Stimulated activated CD8-positive, alpha-beta memory T cell treated with anti-CD3 and anti-CD28 coated beads, Interleukin-7, amount 100 ng/mL, for 24 hours (primary cell): ENCODE data around the gene VPS35.

Experiments
- DNase-seq: peaks from one replicate; pipeline ENCODE4 v3.0.0-alpha.2; 2020; ENCODE audit warnings: low read depth

Gene VPS35

GRCh38 chr16:46688654-46689364 is at the start of gene VPS35:
VPS35 (minus strand) TSS chr16:46689178; CDS start chr16:46689133, 45 bp downstream.
- peak; percentile 100 for DNase-seq

DNA sequence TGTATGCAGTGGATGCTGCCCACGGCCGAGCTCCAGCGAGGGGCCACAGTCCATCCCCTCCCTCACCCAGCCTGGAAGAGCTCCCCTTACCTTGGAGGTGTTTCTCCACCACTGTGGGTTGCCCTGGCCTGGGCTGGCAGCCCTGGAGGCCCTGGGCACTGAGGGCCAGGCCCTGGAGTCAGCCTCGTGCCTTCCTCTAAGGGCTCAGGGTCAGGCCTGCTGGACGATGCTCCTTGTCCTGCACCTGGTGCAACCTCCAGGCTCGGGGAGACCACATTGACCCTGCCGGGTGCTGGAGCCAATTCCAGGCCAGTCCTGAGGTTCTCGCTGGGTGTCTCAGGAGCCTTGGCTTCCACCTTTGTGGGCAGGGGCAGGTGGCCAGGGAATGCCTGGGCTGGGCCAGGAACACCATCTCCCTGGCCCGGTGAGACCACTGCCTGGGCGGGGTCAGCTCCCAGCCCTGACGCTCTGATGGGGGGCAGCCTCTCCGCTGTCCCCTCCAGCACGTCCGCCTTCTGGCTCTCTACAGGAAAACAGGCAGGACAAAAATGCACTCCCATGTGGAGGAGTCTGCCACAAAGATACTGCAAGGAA is 48.7 kb upstream of the VPS35 start:
- DNase-seq: no peak

DNA sequence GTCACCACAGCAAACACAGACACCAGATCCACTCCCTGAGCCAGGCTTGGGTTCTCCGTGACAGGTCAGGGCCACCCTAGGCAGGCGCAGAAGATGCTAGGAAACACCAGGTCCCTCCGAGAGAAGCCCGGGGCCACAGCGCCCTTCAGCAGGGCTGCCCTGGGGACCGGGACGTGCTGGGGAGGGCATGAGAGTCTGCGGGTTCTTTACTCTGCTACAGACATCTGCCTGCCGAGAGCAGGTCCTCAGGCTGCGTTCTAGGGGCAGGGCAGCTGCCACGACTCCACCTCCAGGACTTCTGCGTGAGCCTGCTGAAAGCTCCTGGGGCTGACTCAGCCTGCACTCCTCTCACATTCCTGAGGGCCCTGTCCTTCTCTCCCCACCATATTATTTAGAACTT is 47.7 kb upstream of the VPS35 start:
- DNase-seq: no peak

- DNase-seq: no peak
Observed at GRCh38 chr16:46733319-46733830, 44.4 kb upstream of the VPS35 start.

DNA sequence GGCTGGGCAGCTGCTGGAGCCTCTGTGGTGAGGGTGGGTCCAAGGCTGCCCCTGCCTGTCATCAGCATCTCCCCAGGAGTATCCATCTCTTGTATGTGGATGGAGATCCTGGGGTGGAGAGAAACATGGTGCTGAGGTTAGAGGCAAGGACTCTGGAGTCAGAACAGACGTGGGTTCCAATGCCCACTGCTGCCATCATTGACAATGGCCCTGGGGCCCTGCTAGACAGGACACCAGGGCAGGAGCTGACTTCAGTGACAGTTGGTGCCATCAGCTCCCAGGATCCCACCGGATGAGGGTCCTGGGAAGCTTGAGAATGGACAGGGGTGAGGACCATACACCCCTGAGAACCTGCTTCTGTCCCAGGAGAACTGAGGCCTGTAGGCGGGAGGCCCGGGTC is 43.6 kb upstream of the VPS35 start:
- DNase-seq: no peak

DNA sequence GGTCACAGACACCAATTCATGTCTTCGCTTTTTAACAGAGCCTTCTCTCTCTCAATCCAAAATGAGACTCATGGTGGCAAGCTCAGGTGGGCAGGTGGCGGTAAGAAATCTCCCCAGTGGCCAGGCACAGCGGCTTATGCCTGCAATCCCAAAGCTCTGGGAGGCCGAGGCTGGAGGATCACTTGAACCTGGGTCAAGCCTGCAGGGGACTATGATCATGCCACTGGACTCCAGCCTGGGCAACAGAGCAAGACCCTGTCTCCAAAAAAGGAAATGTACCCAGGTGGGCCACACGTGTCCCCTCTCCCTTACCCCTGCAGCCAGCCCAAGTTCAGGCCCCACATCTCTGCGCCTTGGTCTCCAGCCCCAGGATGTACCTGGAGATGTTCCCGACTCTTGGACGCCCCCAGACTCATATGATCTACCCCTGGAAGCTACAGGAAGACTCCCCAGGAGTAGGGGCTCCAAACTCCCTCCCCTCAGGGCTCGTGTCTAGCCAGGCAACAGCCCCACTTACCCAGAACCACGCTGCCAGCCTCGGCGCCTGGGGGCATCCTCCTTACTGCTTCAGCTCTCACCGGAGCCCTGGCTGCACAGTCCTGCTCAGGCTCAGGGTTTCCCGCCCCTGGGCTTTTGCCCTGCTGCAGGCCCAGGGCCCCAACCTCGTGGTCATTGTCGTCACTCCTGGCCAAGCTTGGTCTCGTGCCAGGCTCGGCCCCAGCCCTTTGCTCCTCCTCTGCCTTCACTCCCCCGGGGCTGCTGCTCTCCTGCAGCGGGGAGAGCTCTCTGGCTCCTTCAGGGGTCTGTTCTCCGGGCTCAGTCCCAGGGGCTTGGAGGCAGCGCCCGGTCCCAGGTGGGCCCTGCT is 42.9 kb upstream of the VPS35 start:
- DNase-seq: no peak

DNA sequence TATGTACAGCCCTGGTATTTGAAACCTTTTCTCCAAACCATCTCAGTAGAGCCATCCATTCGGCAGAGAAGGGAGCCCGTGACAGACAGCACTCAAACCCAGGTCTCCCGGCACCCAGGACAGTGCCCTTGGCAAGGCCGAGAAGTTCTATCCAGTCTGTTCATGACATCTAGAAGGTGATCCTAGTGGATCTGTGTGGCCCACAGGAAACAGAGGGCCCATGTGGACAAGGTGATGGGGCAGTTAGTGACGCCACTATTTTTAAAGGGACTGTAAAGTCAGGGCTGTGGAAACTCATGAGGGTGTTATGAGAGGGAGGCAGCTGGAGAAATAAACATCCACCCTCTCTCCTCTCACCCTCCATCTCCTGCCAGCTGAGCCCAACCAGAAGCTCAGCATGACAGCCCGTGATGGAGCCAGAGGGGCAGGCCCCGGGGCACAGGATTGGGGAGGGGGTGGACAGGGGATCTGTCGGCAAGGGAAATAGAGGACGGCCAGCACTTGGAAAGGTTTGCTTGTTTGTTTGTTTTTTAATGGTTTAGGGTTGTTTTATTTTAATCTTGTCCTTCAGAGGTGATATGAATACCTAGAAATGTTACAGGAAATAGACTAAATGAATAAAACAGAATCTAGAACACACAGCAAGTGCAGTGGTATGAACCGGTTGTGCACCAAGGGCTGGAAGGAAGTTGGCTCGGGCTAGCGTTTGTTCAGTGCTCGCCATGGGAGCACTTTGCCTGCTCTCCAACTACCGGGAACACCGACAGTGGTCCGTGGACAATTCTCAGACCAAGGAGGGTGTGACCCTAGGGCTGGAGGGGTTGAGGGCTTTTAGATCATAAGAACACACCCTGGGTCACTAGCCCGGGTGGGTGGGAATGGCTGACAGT is 42.1 kb upstream of the VPS35 start:
- no peak for DNase-seq

GRCh38 chr16:46730126-46730525 is 41.1 kb upstream of the VPS35 start:
- DNase-seq: no peak

GRCh38 chr16:46729326-46729995 is 40.5 kb upstream of the VPS35 start:
- no peak for DNase-seq

DNA sequence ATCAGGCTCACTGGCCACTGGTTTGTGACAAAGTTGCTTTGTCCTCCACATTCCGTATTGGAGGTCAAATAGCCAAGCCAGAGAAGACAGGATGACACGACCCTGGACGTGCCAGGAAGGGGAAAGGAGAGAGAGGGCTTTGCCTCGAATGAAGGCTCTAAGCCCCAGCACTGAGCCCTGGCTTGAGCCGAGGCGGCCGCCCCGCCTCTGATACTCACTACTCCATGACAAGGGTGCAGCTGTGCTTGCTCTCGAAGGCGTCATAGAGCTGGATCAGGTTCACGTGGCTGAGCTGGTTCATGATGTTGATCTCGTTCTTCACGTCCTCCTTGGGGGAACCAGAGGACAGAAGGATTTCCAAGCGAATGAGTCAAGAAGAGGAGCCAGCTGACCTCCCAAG is 39.8 kb upstream of the VPS35 start:
- DNase-seq: no peak

DNA sequence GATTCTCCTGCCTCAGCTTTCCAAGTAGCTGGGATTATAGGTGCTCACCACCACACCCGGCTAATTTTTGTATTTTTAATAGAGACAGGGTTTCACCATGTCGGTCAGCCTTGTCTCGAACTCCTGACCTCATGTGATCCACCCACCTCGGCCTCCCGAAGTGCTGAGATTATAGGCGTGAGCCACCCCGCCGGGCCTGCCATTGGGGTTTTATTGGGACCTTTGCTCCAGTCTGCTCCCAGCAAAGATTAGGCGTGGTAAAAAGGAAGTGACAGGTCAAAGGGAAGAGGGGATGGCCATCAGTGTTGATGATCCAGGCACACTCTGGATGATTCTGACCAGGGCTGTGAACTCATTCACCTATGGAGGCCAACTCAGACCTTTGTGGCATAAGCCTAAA is 38.7 kb upstream of the VPS35 start:
- no peak for DNase-seq

GRCh38 chr16:46727184-46727583 is 38.2 kb upstream of the VPS35 start:
- DNase-seq: no peak

GRCh38 chr16:46721885-46722284 is 32.9 kb upstream of the VPS35 start:
- no peak for DNase-seq

GRCh38 chr16:46720619-46721018 is 31.6 kb upstream of the VPS35 start:
- no peak for DNase-seq

GRCh38 chr16:46719528-46719927 is 30.6 kb upstream of the VPS35 start:
- no peak for DNase-seq

DNA sequence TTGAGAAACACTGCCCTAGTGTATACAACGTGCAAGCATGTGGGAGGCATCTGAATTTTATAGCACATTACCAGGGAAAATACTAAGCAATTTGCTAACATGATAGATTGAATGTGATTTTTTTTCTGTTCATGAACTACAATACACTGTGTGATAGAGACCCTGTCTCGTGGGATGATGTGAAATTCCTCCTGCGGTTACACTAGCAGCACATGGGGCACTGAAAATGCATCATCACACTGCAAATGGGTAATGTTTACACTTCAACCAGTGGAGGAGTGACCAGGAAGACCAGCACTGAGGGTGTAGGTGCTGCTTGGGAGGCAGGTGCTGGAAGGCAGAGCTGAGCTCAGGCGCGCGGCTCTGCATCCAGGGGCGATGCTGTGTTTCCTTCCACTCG is 29.2 kb upstream of the VPS35 start:
- DNase-seq: no peak

GRCh38 chr16:46717692-46718091 is 28.7 kb upstream of the VPS35 start:
- DNase-seq: no peak

- DNase-seq: no peak
Observed at GRCh38 chr16:46715769-46716305, 26.9 kb upstream of the VPS35 start.

DNA sequence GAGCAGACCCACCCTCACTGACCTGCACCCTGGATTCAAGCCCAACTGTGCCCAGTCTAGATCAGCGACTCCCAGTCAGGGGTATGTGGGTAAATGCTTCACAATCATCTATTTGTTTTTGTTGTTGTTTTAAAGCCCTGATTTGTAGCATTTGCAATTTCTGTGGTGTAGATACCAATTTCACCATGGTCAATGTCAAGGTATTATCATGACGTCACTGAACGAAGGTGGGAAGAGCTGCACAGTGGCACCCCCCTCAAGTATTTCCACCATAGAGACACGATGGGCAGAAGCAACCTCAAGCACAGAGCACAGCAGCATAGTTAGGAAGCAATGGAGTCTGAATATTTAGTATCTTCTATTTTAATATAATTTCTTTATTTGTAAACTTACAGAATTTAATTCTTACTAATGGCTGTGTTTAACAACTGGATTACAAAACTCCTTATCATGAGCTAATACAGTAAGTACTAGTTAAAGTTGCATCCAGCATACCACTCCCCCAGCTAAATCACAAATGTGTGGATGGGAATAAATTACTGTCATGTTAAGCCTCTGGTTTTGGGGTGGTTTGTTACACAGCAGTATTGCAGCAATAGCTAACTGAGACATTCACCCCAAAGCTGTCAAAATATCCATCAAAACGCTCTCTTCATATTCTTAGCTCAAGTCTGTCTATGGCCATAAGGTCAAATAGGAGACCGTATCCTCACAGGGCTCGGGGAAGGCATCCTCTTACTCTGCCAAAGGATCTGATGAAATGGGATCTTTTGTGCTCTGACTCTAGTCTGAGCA is 26.0 kb upstream of the VPS35 start:
- no peak for DNase-seq

DNA sequence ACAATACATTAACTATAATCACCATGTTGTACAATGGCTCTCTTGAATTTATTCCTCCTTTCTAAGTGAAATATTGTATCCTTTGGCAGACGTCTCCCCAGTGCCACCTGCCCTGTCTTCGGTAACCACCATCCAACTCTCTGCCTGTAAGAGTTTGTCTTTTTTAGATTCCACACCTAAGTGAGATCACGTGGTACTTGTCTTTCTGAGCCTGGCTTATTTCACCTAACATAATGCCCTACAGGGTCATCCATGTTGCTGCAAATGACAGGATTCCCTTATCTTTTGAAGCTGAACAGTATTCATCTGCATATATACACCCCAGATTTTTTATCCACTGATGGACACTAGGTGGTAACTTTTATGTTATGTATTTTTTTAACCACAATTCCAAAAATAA is 24.7 kb upstream of the VPS35 start:
- DNase-seq: no peak
